ENCODE results near the gene BUB1. TPM values are rescaled to one million over a fixed set of nuclear protein-coding genes. Genes with fewer than 3 reads are reported as not detected.

The BUB1 gene
- total RNA-seq, result 9.0 TPM
- polyA plus RNA-seq (ENCODE audit: insufficient read depth in 1 of 8, insufficient read length in 8 of 8, low replicate concordance in 1 of 8), result 10 to 100 TPM in 6 of 8 donors, 1 to 10 TPM in 2; 9.7 to 14.5 (median 11.2) TPM
- long read RNA-seq, donor 1, partial matches to known transcripts, result 0 of 1 reads
- long read RNA-seq, donor 1, other reads (novel, unspliced or antisense), result 0 of 1 reads
- long read RNA-seq, donor 2, partial matches to known transcripts, result 0 of 2 reads
- long read RNA-seq, donor 2, other reads (novel, unspliced or antisense), result 0 of 2 reads
- long read RNA-seq, donor 3, result 0 reads
- long read RNA-seq, donor 4, partial matches to known transcripts, result 0 of 1 reads
- long read RNA-seq, donor 4, other reads (novel, unspliced or antisense), result 0 of 1 reads
- long read RNA-seq, donor 5, transcript BUB1-206 (10 exons, 1,999 nt), result major isoform, 5 of 11 reads
- long read RNA-seq, donor 5, partial matches to known transcripts, result 5 of 11 reads
- long read RNA-seq, donor 5, other reads (novel, unspliced or antisense), result 0 of 11 reads
- long read RNA-seq, donor 6, partial matches to known transcripts, result 7 of 8 reads
- long read RNA-seq, donor 6, other reads (novel, unspliced or antisense), result 0 of 8 reads
- long read RNA-seq, donor 7, partial matches to known transcripts, result 6 of 7 reads
- long read RNA-seq, donor 7, other reads (novel, unspliced or antisense), result 0 of 7 reads
- long read RNA-seq, donor 8, partial matches to known transcripts, result 6 of 8 reads
- long read RNA-seq, donor 8, other reads (novel, unspliced or antisense), result 0 of 8 reads
- long read RNA-seq, donor 9, partial matches to known transcripts, result 6 of 7 reads
- long read RNA-seq, donor 9, other reads (novel, unspliced or antisense), result 0 of 7 reads
- long read RNA-seq, donor 10, partial matches to known transcripts, result 7 of 9 reads
- long read RNA-seq, donor 10, other reads (novel, unspliced or antisense), result 0 of 9 reads
- long read RNA-seq, donor 11, result 0 reads

DNA sequence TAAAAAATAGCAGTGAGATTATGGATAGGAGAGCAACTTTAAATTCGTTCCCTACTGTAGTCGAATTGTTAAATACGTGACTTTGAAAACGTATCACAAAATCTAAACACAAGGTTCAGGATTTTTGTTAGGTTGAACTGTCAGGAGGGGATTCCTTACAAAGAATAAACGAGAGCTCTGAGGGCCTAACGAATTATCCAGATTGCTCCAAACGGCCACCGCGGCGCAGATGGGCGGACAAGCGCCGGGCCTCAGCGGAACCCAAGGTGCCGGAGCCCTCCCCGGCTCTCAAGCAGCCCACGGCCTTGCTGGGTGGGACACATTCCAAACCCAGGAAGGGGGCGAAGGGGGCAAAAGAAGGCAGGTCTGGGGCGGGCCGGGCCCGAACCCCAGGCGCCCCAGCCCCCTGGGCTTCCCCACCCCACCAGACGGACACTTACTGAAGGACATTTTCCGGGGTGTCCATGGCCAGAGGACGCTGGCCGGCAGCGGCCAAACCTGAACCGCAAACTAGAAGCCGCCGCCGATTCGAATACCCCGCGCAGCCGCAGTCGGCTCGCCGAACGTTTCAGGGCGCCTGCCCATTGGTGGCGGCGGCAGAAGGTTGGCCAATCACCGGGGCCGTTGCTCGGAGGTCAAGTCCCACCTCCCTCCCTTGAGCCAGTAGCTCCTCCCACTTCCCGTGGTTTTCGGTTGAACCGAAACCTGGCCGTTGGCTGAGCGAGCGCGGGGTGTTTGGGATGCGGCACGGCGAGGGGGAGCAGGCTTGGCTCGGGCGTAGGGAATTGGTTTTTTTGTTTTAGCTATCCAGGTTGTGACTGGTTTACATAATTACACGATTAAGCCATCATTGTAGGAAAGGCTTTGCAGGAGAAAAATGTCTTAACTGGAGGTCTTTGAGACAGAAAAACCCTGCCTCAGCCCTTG lies at the start of gene BUB1:
TSS of gene BUB1 (minus strand) at position 534 of the 927 bp plus-strand sequence. CDS start at position 466, 68 bp downstream.
- H3K36me3 ChIP-seq (ENCODE audit: control insufficient read depth, insufficient read depth, low read length), result peaks cover 8% of the 10 kb centered on the region
- H3K27ac ChIP-seq (ENCODE audit: low read length), result peak within 1 kb of the TSS; percentile 96
- H3K27me3 ChIP-seq (ENCODE audit: control insufficient read depth, insufficient read depth, low read length), result no peaks in the 10 kb centered on the region
- H3K9me3 ChIP-seq (replicated peaks; ENCODE audit: control insufficient read depth, low read depth, low read length), result no peaks in the 10 kb centered on the region
- peaks cover 8% of the 10 kb centered on the region for H3K4me1 ChIP-seq (ENCODE audit: control insufficient read depth, insufficient read depth, low read length)
- peak; percentile 99 for DNase-seq
- H3K4me3 ChIP-seq (ENCODE audit: low read length), result peak within 1 kb of the TSS; percentile 82
- 0% methylated on average over 40 of the region's 58 CpGs for WGBS (ENCODE audit: insufficient coverage)

DNA sequence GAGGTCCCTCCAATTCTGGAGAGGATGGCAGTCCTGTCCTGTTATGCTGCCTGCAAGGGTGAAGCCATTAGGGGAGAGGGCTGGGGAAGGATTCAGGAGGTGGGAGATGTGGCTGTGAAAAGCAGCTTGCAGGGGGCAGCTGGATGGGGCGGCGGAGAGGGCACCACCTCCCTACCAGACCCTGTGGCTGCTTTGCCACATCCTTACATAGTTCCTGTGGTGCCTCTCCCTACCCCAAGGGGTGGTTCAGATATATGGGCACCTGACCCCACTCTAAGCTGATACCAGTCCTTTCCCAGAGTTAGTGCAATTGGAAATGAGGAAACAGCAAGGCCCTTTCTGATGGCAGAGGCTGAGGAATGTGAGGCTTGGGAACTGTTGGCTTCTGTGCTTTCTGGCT lies 48.4 kb upstream of the BUB1 start:
- H3K36me3 ChIP-seq (ENCODE audit: control insufficient read depth, insufficient read depth, low read length), result no peaks in the 10 kb centered on the region
- no peaks in the 10 kb centered on the region for H3K4me1 ChIP-seq (ENCODE audit: control insufficient read depth, insufficient read depth, low read length)
- H3K4me3 ChIP-seq (ENCODE audit: low read length), result no peak overlapping the region
- no peaks in the 10 kb centered on the region for H3K9me3 ChIP-seq (replicated peaks; ENCODE audit: control insufficient read depth, low read depth, low read length)
- H3K27ac ChIP-seq (ENCODE audit: low read length), result no peak overlapping the region
- DNase-seq, result no peak
- WGBS (ENCODE audit: insufficient coverage), result no CpG with 5 or more reads among the region's 2 CpGs
- H3K27me3 ChIP-seq (ENCODE audit: control insufficient read depth, insufficient read depth, low read length), result peaks cover 19% of the 10 kb centered on the region

DNA sequence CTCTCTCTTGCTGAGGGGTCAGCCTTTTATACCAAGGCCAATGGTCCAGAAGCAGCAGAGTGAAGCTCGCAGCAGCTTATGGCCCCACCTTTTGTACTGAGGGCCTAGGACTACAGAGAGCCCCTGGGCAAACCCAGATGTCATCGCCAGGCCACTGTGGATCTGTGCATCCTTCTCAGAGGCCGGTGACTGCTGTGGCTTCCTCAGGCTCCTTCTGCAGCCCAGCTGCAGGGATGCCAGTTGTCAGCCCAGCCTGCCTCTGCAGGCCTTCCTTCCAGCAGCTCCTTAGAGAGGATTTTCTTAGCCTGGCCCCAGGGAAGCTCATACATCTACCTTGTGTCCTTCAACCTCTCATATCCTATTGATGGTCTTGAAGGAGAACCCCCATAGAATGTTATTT lies 48.0 kb upstream of the BUB1 start:
- DNase-seq, result no peak
- H3K9me3 ChIP-seq (replicated peaks; ENCODE audit: control insufficient read depth, low read depth, low read length), result no peaks in the 10 kb centered on the region
- WGBS (ENCODE audit: insufficient coverage), result 95% methylated on average over 2 of the region's 3 CpGs
- peaks cover 15% of the 10 kb centered on the region for H3K27me3 ChIP-seq (ENCODE audit: control insufficient read depth, insufficient read depth, low read length)
- H3K27ac ChIP-seq (ENCODE audit: low read length), result no peak overlapping the region
- H3K36me3 ChIP-seq (ENCODE audit: control insufficient read depth, insufficient read depth, low read length), result no peaks in the 10 kb centered on the region
- no peak overlapping the region for H3K4me3 ChIP-seq (ENCODE audit: low read length)
- no peaks in the 10 kb centered on the region for H3K4me1 ChIP-seq (ENCODE audit: control insufficient read depth, insufficient read depth, low read length)

DNA sequence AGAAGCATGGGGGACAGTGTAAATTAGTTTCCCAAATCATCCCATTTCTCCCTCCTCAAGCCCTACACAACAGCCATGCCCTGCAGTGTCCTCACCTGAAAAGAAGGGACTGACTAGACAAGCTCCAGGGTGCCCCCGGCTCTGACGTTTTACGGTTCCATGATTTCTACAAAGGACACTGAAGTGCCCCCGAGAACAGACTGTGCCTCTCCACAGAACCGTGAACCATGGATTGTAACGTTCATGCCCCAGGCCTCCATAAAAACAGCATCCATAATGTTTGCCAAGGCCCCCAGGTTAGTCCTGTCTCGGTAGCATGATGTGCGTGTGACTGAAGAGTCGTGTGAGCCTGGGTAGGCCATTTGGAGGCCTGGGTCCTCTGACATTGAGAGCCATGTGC lies 47.5 kb upstream of the BUB1 start:
- Histone ChIP-seq H3K36me3 (ENCODE audit: control insufficient read depth, insufficient read depth, low read length) (no peaks in the 10 kb centered on the region), H3K4me1 (ENCODE audit: control insufficient read depth, insufficient read depth, low read length) (no peaks in the 10 kb centered on the region), H3K27ac (ENCODE audit: low read length) (no peak overlapping the region), H3K4me3 (ENCODE audit: low read length) (no peak overlapping the region), H3K27me3 (ENCODE audit: control insufficient read depth, insufficient read depth, low read length) (peaks cover 10% of the 10 kb centered on the region), H3K9me3 (replicated peaks; ENCODE audit: control insufficient read depth, low read depth, low read length) (no peaks in the 10 kb centered on the region)
- no peak for DNase-seq
- 76% methylated on average over 8 of the region's 9 CpGs for WGBS (ENCODE audit: insufficient coverage)

DNA sequence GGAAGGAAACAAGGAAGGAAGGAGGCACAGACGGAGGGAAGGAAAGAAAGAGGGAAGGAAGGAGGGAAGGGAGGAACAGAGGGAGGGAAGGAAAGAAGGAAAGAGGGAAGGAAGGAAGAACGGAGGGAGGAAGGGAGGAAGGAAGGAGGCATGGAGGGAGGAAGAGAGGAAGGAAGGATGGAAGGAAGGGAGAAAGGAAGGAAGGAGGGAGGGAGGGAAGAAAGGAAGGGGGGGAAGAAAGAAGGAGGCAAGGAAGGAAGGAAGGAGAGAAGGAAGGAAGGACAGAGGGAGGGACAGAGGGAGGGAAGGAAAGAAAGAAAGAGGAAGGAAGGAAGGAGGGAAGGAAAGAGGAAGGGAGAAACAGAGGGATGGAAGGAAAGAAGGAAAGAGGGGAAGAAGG lies 47.0 kb upstream of the BUB1 start:
- Histone ChIP-seq H3K9me3 (replicated peaks; ENCODE audit: control insufficient read depth, low read depth, low read length) (no peaks in the 10 kb centered on the region), H3K27ac (ENCODE audit: low read length) (no peak overlapping the region), H3K27me3 (ENCODE audit: control insufficient read depth, insufficient read depth, low read length) (peaks cover 6% of the 10 kb centered on the region), H3K4me3 (ENCODE audit: low read length) (no peak overlapping the region), H3K4me1 (ENCODE audit: control insufficient read depth, insufficient read depth, low read length) (no peaks in the 10 kb centered on the region), H3K36me3 (ENCODE audit: control insufficient read depth, insufficient read depth, low read length) (no peaks in the 10 kb centered on the region)
- 78% methylated on average over 2 of the region's 2 CpGs for WGBS (ENCODE audit: insufficient coverage)
- no peak for DNase-seq

DNA sequence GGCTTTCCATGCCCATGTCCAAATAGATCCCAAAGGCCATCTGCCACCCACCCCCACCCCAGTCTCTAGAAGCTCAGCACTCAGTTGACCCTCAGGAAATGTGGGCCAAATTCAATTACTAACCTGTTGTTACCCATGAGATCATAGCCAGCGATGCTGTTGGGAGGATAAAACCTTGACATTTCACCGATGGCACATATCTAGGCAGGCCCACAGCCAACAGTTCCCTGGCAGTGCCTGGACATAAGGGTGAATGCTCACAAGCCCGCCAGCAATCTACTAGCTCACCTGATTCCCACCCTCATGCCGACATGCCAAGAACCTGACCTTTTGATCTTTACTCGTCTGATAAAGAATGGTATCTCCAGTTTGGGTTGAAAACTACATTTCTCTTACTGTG lies 42.7 kb upstream of the BUB1 start:
- Histone ChIP-seq H3K27me3 (ENCODE audit: control insufficient read depth, insufficient read depth, low read length) (peaks cover 4% of the 10 kb centered on the region), H3K9me3 (replicated peaks; ENCODE audit: control insufficient read depth, low read depth, low read length) (no peaks in the 10 kb centered on the region), H3K4me1 (ENCODE audit: control insufficient read depth, insufficient read depth, low read length) (no peaks in the 10 kb centered on the region), H3K27ac (ENCODE audit: low read length) (no peak overlapping the region), H3K36me3 (ENCODE audit: control insufficient read depth, insufficient read depth, low read length) (no peaks in the 10 kb centered on the region), H3K4me3 (ENCODE audit: low read length) (no peak overlapping the region)
- DNase-seq, result no peak
- 100% methylated on average over 1 of the region's 5 CpGs for WGBS (ENCODE audit: insufficient coverage)

DNA sequence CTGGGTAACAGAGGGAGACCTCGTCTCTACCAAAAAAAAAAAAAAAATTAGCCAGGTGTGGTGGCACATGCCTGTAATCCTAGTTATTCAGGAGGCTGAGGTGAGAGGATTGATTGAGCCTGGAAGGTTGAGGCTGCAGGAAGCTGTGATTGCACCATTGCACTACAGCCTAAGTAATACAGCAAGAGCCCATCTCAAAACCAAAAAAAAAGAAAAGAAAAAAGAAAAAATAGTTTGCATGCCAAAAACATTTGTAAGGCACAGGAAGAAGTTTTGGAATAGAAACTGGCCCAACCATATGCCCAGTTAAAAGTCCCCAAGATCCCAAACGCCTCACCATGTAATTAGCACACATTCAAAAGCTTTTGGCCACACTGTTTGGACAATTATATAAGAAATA lies 41.1 kb upstream of the BUB1 start:
- Histone ChIP-seq H3K4me1 (ENCODE audit: control insufficient read depth, insufficient read depth, low read length) (no peaks in the 10 kb centered on the region), H3K4me3 (ENCODE audit: low read length) (no peak overlapping the region), H3K9me3 (replicated peaks; ENCODE audit: control insufficient read depth, low read depth, low read length) (no peaks in the 10 kb centered on the region), H3K27me3 (ENCODE audit: control insufficient read depth, insufficient read depth, low read length) (peaks cover 2% of the 10 kb centered on the region), H3K27ac (ENCODE audit: low read length) (no peak overlapping the region), H3K36me3 (ENCODE audit: control insufficient read depth, insufficient read depth, low read length) (no peaks in the 10 kb centered on the region)
- no peak for DNase-seq
- no CpG with 5 or more reads among the region's 2 CpGs for WGBS (ENCODE audit: insufficient coverage)

DNA sequence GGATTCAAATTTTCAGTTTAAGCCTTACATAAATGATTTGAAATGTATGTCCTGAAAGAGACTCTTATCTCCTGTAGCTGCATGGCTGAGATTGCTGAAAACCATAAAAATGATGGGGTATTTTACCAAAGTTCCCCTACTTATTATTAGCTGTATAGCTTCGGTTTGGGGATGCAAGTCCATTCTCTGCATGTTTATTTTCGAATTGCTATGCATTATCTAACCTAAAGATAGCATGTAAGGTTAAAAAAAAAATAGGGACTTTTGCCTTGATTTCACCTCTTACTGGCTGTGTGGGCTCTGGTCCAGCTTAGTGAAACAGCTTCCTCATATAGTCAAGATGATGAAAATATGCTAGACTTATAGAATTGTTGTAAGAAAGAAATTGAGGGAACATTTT lies 40.5 kb upstream of the BUB1 start:
- H3K36me3 ChIP-seq (ENCODE audit: control insufficient read depth, insufficient read depth, low read length), result no peaks in the 10 kb centered on the region
- DNase-seq, result no peak
- H3K4me3 ChIP-seq (ENCODE audit: low read length), result no peak overlapping the region
- H3K9me3 ChIP-seq (replicated peaks; ENCODE audit: control insufficient read depth, low read depth, low read length), result no peaks in the 10 kb centered on the region
- whole genome bisulfite sequencing (ENCODE audit: insufficient coverage), result no CpG with 5 or more reads among the region's 2 CpGs
- peaks cover 2% of the 10 kb centered on the region for H3K27me3 ChIP-seq (ENCODE audit: control insufficient read depth, insufficient read depth, low read length)
- no peak overlapping the region for H3K27ac ChIP-seq (ENCODE audit: low read length)
- no peaks in the 10 kb centered on the region for H3K4me1 ChIP-seq (ENCODE audit: control insufficient read depth, insufficient read depth, low read length)

DNA sequence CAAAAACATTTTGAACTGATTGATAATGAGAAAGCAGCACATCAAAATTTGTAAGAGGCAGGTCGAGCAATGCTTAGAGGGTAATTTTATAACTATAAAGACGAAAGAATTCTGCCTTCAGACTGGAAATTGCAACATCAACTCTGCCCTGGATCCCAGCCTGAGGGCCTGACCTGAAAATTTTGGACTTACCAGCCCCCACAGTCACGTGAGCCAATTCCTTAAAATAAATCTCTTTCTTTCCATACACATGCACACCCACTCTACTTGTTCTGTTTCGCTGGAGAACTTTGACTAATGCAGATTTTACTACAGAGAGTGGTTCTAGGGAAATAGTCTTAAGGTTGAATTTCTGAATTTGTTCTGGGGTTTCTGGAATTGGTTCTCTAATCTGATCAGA lies 39.9 kb upstream of the BUB1 start:
- Histone ChIP-seq H3K36me3 (ENCODE audit: control insufficient read depth, insufficient read depth, low read length) (no peaks in the 10 kb centered on the region), H3K4me3 (ENCODE audit: low read length) (no peak overlapping the region), H3K9me3 (replicated peaks; ENCODE audit: control insufficient read depth, low read depth, low read length) (no peaks in the 10 kb centered on the region), H3K4me1 (ENCODE audit: control insufficient read depth, insufficient read depth, low read length) (no peaks in the 10 kb centered on the region), H3K27ac (ENCODE audit: low read length) (no peak overlapping the region), H3K27me3 (ENCODE audit: control insufficient read depth, insufficient read depth, low read length) (peaks cover 2% of the 10 kb centered on the region)
- DNase-seq, result peak; percentile 51
- no CpG with 5 or more reads among the region's 4 CpGs for WGBS (ENCODE audit: insufficient coverage)

Measured in muscle of leg (tissue), 16 donors.